MM.1S (cell line): ENCODE measurements around the gene NUAK2.

Experiments
- CTCF ChIP-seq: fragments of 300-600 bp; sonication (generic); IDR thresholded peaks from 2 replicates; pipeline ENCODE4 v1.5.1; 2016; ENCODE audit warnings: antibody characterized with exemption, low read length, mixed read lengths
- EZH2 ChIP-seq: fragments of 300-600 bp; sonication (generic); optimal IDR thresholded peaks from 2 replicates; pipeline ENCODE3; 2017; ENCODE audit warnings: low read depth, mild to moderate bottlenecking, antibody characterized with exemption, low read length, mixed read lengths
- EZH2phosphoT487 ChIP-seq: fragments of 300-600 bp; sonication (generic); IDR thresholded peaks from 2 replicates; pipeline ENCODE4 v1.6.1; 2018; ENCODE audit warnings: antibody characterized with exemption, low read length

- TF ChIP-seq CTCF (no peak), EZH2 (no peak), EZH2phosphoT487 (no peak)
Measured at GRCh38 chr1:205272536-205272935, 49.0 kb downstream of the NUAK2 start.
